Neural cell (in vitro differentiated cells): ENCODE data around the gene RCVRN.

Experiments
- CTCF ChIP-seq: fragments of 450-650 bp; IDR thresholded peaks from 2 replicates; pipeline ENCODE4 v1.5.1; 2014; ENCODE audit warnings: antibody characterized with exemption, mild to moderate bottlenecking, moderate library complexity; ENCODE audit not compliant: poor library complexity, severe bottlenecking
- EP300 ChIP-seq: fragments of 450-650 bp; conservative IDR thresholded peaks from 2 replicates; pipeline ENCODE4 v1.6.1; 2014; ENCODE audit warnings: antibody characterized with exemption, mild to moderate bottlenecking, moderate library complexity; ENCODE audit not compliant: poor library complexity, severe bottlenecking
- EZH2 ChIP-seq: fragments of 200-600, 300-800 bp; shearing (Covaris generic), sonication (generic); IDR thresholded peaks from 2 replicates; pipeline ENCODE4 v1.6.1; 2014; ENCODE audit warnings: antibody characterized with exemption, low read length, borderline replicate concordance, mild to moderate bottlenecking; ENCODE audit not compliant: insufficient read depth, poor library complexity, severe bottlenecking
- MXI1 ChIP-seq: fragments of 450-650 bp; conservative IDR thresholded peaks from 2 replicates; pipeline ENCODE4 v1.6.1; 2014; ENCODE audit warnings: antibody characterized with exemption, mild to moderate bottlenecking; ENCODE audit not compliant: poor library complexity, severe bottlenecking
- POLR2AphosphoS5 ChIP-seq: IDR thresholded peaks from 2 replicates; pipeline ENCODE4 v1.6.1; 2012
- RAD21 ChIP-seq: fragments of 450-650 bp; conservative IDR thresholded peaks from 2 replicates; pipeline ENCODE4 v1.6.1; 2014; ENCODE audit warnings: antibody characterized with exemption, mild to moderate bottlenecking, moderate library complexity
- TAF1 ChIP-seq: IDR thresholded peaks from 2 replicates; pipeline ENCODE4 v1.6.1; 2012; ENCODE audit warnings: low read depth
- TF ChIP-seq, protein P1 (sequence below): IDR thresholded peaks from 2 replicates; pipeline ENCODE4 v1.6.1; 2012; ENCODE audit warnings: borderline replicate concordance

GRCh38 chr17:9898812-9899211 is 6.3 kb downstream of the RCVRN start:
- TF ChIP-seq EZH2 (no peak), RAD21 (no peak), CTCF (no peak), MXI1 (no peak), TAF1 (no peak), EP300 (no peak), POLR2AphosphoS5 (no peak)
- TF ChIP-seq, protein P1, sequence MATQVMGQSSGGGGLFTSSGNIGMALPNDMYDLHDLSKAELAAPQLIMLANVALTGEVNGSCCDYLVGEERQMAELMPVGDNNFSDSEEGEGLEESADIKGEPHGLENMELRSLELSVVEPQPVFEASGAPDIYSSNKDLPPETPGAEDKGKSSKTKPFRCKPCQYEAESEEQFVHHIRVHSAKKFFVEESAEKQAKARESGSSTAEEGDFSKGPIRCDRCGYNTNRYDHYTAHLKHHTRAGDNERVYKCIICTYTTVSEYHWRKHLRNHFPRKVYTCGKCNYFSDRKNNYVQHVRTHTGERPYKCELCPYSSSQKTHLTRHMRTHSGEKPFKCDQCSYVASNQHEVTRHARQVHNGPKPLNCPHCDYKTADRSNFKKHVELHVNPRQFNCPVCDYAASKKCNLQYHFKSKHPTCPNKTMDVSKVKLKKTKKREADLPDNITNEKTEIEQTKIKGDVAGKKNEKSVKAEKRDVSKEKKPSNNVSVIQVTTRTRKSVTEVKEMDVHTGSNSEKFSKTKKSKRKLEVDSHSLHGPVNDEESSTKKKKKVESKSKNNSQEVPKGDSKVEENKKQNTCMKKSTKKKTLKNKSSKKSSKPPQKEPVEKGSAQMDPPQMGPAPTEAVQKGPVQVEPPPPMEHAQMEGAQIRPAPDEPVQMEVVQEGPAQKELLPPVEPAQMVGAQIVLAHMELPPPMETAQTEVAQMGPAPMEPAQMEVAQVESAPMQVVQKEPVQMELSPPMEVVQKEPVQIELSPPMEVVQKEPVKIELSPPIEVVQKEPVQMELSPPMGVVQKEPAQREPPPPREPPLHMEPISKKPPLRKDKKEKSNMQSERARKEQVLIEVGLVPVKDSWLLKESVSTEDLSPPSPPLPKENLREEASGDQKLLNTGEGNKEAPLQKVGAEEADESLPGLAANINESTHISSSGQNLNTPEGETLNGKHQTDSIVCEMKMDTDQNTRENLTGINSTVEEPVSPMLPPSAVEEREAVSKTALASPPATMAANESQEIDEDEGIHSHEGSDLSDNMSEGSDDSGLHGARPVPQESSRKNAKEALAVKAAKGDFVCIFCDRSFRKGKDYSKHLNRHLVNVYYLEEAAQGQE, result no peak
